Endothelial cell of umbilical vein (primary cell): Measurements from ENCODE around the gene SPAST. TPM values are rescaled to one million over a fixed set of nuclear protein-coding genes. Genes with fewer than 3 reads are reported as not detected.

ENCODE experiments used
- BruUV-seq: library from RNA; stranded (reverse); fragments of 400-500 nt; replicated peaks from 2 replicates; lab custom pipeline; 2021; lab: Mats Ljungman, UMichigan
- CTCF ChIA-PET: fragments of 300-600, 350-600 bp; sonication (Branson Sonifier 250); formaldehyde crosslinking; loops from one replicate; lab custom pipeline; 2021; ENCODE audit warnings: antibody characterized with exemption, inconsistent platforms; lab: Charles Lee
- POLR2A ChIA-PET: fragments of 300-600, 350-600 bp; sonication (Branson Sonifier 250); formaldehyde crosslinking; loops from one replicate; lab custom pipeline; 2021; ENCODE audit warnings: antibody characterized with exemption, inconsistent platforms; lab: Charles Lee
- DNase-seq: peaks from one replicate; pipeline ENCODE4 v3.0.0-alpha.2; 2011; ENCODE audit warnings: low read depth, low spot score
- FAIRE-seq: peaks from 2 replicates; lab custom pipeline; 2011; peaks lifted over from hg19 to GRCh38; lab: Jason Lieb, UNC
- H2AFZ ChIP-seq: 2 replicates; pipeline ENCODE4 v1.6.0; 2012; ENCODE audit warnings: low read depth, low read length, control low read depth, inconsistent platforms
- H3K27ac ChIP-seq: 2 replicates; pipeline ENCODE4 v1.5.1; 2011; ENCODE audit warnings: low read depth, mild to moderate bottlenecking, control low read depth, low read length, moderate library complexity; ENCODE audit not compliant: insufficient read depth
- H3K27me3 ChIP-seq, 2 experiments: 2 replicates each; pipeline versions ENCODE4 v1.6.0 to v1.6.1; 2011; ENCODE audit warnings: low read length in 2 of 2, mixed read lengths in 1 of 2; ENCODE audit not compliant: control insufficient read depth in 2 of 2, insufficient read depth in 2 of 2
- H3K36me3 ChIP-seq, 2 experiments: 2 replicates in 1 of 2; 3 replicates in 1 of 2; pipeline ENCODE4 v1.5.1; 2011; ENCODE audit warnings: low read length in 2 of 2, mild to moderate bottlenecking in 1 of 2, moderate library complexity in 1 of 2; ENCODE audit not compliant: control insufficient read depth in 2 of 2, insufficient read depth in 2 of 2; ENCODE audit errors: extremely low read depth in 1 of 2
- H3K4me1 ChIP-seq: 3 replicates; pipeline ENCODE4 v1.5.1; 2011; ENCODE audit warnings: mild to moderate bottlenecking, low read length; ENCODE audit not compliant: control insufficient read depth, insufficient read depth; ENCODE audit errors: extremely low read depth
- H3K4me2 ChIP-seq: 2 replicates; pipeline ENCODE4 v1.6.1; 2011; ENCODE audit warnings: low read length, control low read depth, mixed read lengths; ENCODE audit not compliant: insufficient read depth
- H3K4me3 ChIP-seq, 3 experiments: fragments of 200-600 bp in 1 of 3; sonication (generic), shearing (Covaris generic) in 1 of 3; replicated peaks in 1 of 3; 2 replicates each; pipeline ENCODE4 v1.5.1; 2011 to 2016; ENCODE audit warnings: control low read depth in 3 of 3, low read length in 3 of 3, mild to moderate bottlenecking in 2 of 3, inconsistent platforms in 1 of 3, low read depth in 1 of 3, moderate library complexity in 1 of 3; ENCODE audit not compliant: insufficient read depth in 1 of 3
- H3K79me2 ChIP-seq: 2 replicates; pipeline ENCODE4 v1.6.0; 2012; ENCODE audit warnings: low read length, inconsistent platforms; ENCODE audit not compliant: control insufficient read depth, insufficient read depth
- H3K9ac ChIP-seq: replicated peaks from 2 replicates; pipeline ENCODE3; 2011; ENCODE audit warnings: low read length, control low read depth; ENCODE audit not compliant: insufficient read depth; ENCODE audit errors: extremely low read depth
- H3K9me1 ChIP-seq: replicated peaks from 3 replicates; pipeline ENCODE4 v1.6.0; 2011; ENCODE audit warnings: mild to moderate bottlenecking, low read length; ENCODE audit not compliant: control insufficient read depth, insufficient read depth; ENCODE audit errors: extremely low read depth
- H3K9me3 ChIP-seq: replicated peaks from 2 replicates; pipeline ENCODE4 v1.5.1; 2012; ENCODE audit warnings: low read length, inconsistent platforms; ENCODE audit not compliant: control insufficient read depth, insufficient read depth
- H4K20me1 ChIP-seq: replicated peaks from 2 replicates; pipeline ENCODE3; 2011; ENCODE audit warnings: mild to moderate bottlenecking, low read length; ENCODE audit not compliant: control insufficient read depth, insufficient read depth; ENCODE audit errors: extremely low read depth
- CTCF ChIP-seq, 2 donors: IDR thresholded peaks; 1 replicate in 1 of 2; 2 replicates in 1 of 2; pipeline ENCODE4 v1.5.1; 2011; ENCODE audit warnings: low read length in 2 of 2, mild to moderate bottlenecking in 2 of 2, moderate library complexity in 2 of 2, control low read depth in 1 of 2, inconsistent platforms in 1 of 2, low read depth in 1 of 2; ENCODE audit not compliant: insufficient read depth in 1 of 2; ENCODE audit errors: extremely low read depth in 1 of 2
- EZH2 ChIP-seq: IDR thresholded peaks from 2 replicates; pipeline ENCODE4 v1.6.1; 2012; ENCODE audit warnings: borderline replicate concordance, low read depth, mild to moderate bottlenecking, moderate library complexity, low read length, inconsistent platforms; ENCODE audit not compliant: severe bottlenecking
- FOS ChIP-seq: IDR thresholded peaks from 2 replicates; pipeline ENCODE4 v1.6.1; 2011; ENCODE audit warnings: mild to moderate bottlenecking, low read length, moderate library complexity, borderline replicate concordance; ENCODE audit not compliant: insufficient read depth
- GATA2 ChIP-seq: IDR thresholded peaks from 2 replicates; pipeline ENCODE4 v1.7.0; 2011; ENCODE audit warnings: low read depth, mild to moderate bottlenecking, moderate library complexity, mixed read lengths, low read length; ENCODE audit not compliant: insufficient read length, insufficient read depth
- JUN ChIP-seq: IDR thresholded peaks from 2 replicates; pipeline ENCODE4 v1.6.1; 2011; ENCODE audit warnings: borderline replicate concordance, low read depth; ENCODE audit not compliant: insufficient read length, insufficient read depth
- MYC ChIP-seq: IDR thresholded peaks from one replicate; pipeline ENCODE4 v1.6.1; 2011; ENCODE audit warnings: mild to moderate bottlenecking, low read depth, low read length
- POLR2A ChIP-seq: IDR thresholded peaks from 2 replicates; pipeline ENCODE4 v1.6.1; 2012; ENCODE audit warnings: low read depth, mild to moderate bottlenecking, control low read depth, low read length
- POLR2AphosphoS5 ChIP-seq: IDR thresholded peaks from 2 replicates; pipeline ENCODE4 v1.6.1; 2012; ENCODE audit warnings: low read depth, mild to moderate bottlenecking, control low read depth, low read length, moderate library complexity; ENCODE audit not compliant: insufficient read depth
- dilution Hi-C: fragments of 300-500 bp; cut with MboI; formaldehyde crosslinking; loops from one replicate; pipeline ENCODE4 v1.15.0; 2019; ENCODE audit warnings: low sequenced_read_pairs; ENCODE audit not compliant: extremely low pct_ligation_motif_present
- intact Hi-C: fragments of 100-400 bp; cut with micrococcal nuclease; formaldehyde crosslinking; loops from one replicate; pipeline ENCODE4 v1.10.0; 2022
- polyA plus RNA-seq, 4 experiments: library from polyadenylated mRNA; depleted of rRNA in 3 of 4; stranded (reverse) in 3 of 4; unstranded in 1 of 4; fragments of >200 nt; gene quantifications; 2 replicates each; pipeline versions ENCODE4 v1.2.1 to v1.2.3, GENCODE V29; 2011 to 2012; ENCODE audit warnings: missing spikeins in 1 of 4
- total RNA-seq: library from RNA; stranded (reverse); gene quantifications from 2 replicates; pipeline ENCODE4 v1.2.3, GENCODE V29; 2021
- TF ChIP-seq, protein P1 (sequence below): IDR thresholded peaks from 2 replicates; pipeline ENCODE4 v1.6.1; 2011; ENCODE audit not compliant: insufficient read depth, insufficient read length

SPAST gene
- total and polyA plus RNA-seq, 2 donors (not counting 3 experiments of a cell fraction or from before 2014, with no cell fraction given), result 4.7 to 24.9 TPM

DNA sequence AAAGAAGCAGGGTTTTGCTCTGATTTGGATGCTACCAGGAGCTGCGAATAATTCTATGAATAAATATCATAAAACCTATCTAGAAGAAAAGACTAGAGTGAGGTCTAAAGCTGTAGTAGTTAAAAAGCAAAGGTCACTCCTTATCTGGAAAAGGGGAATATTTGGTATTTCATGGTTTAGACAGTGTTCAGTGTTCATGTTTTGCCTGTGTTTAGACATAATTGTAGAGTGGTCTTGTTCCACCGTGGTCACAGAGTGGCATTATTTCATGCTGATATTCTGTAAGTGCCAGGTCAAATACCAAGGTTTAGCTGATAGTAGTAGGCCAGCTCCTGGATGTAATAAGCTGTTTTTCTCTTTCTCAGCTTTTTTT lies 10.8 kb downstream of the SPAST start:
- TF ChIP-seq CTCF (IDR thresholded peaks at IDR 0.05; ENCODE audit: extremely low read depth in 1 of 2, insufficient read depth in 1 of 2, low read depth in 1 of 2, low read length in 2 of 2) (no peak), POLR2AphosphoS5 (no peak), EZH2 (no peak), POLR2A (no peak), JUN (no peak), FOS (no peak), MYC (no peak), GATA2 (no peak)
- TF ChIP-seq, protein P1, sequence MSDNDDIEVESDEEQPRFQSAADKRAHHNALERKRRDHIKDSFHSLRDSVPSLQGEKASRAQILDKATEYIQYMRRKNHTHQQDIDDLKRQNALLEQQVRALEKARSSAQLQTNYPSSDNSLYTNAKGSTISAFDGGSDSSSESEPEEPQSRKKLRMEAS, result no peak
- BruUV-seq, result no TSS peak
- H3K4me2 ChIP-seq, result no peak overlapping the region
- CTCF ChIA-PET, result interaction anchor here (0.9 to 1.0 kb wide), 2 partner anchors 26 to 79 kb away, joined by 3 read pairs; no protein-coding TSS in a partner anchor
- H3K79me2 ChIP-seq, result peaks cover 8% of the 10 kb centered on the region
- no peaks in the 10 kb centered on the region for H3K4me1 ChIP-seq
- POLR2A ChIA-PET, result no interaction called here
- H3K9me3 ChIP-seq, result no peaks in the 10 kb centered on the region
- no peak overlapping the region for H3K27ac ChIP-seq
- FAIRE-seq (no peak), DNase-seq (no peak)
- H3K9me1 ChIP-seq, result no peaks in the 10 kb centered on the region
- H2AFZ ChIP-seq, result no peak overlapping the region
- H4K20me1 ChIP-seq, result no peaks in the 10 kb centered on the region
- dilution Hi-C loops (no loop called here), intact Hi-C loops (no loop called here)
- H3K9ac ChIP-seq, result no peak overlapping the region
- no peaks in the 10 kb centered on the region for H3K27me3 ChIP-seq
- no peaks in the 10 kb centered on the region for H3K36me3 ChIP-seq
- no peak overlapping the region for H3K4me3 ChIP-seq
